ENCODE results near the gene PPP1R12B. TPM values are rescaled to one million over a fixed set of nuclear protein-coding genes. Genes with fewer than 3 reads are reported as not detected.

Gene PPP1R12B
- total RNA-seq, 2 donors from 2014 or later, result 420 to 821 TPM

DNA sequence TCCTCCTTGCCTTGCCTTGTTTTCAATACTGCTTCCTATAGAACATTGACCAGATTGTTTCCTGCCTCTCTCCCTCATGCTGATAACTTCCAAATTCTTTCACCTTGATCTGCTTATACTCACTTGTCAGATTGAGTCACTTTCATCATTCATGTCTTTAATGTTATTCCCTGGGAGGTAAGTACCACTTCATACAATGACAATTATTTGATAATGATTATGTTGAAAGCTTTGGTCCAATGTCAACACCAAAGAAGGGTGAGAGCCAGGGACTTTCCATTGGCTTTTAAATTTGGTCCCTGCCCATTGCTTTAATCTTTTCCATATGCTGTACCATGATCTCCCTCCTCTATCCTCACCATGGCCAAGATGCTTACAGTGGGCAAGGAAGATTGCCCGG lies 224.4 kb downstream of the PPP1R12B start:
- peaks cover 0 to 45% of the 10 kb centered on the region in 2 donors for H3K4me1 ChIP-seq
- H3K36me3 ChIP-seq, result peaks cover 76% of the 10 kb centered on the region
- no peak overlapping the region for H3K27ac ChIP-seq
- no peak for TF ChIP-seq CTCF (IDR thresholded peaks at IDR 0.05)
- no peak for DNase-seq (ENCODE audit: low spot score)
- H3K9me3 ChIP-seq, result no peaks in the 10 kb centered on the region
- H3K4me3 ChIP-seq, result no peak overlapping the region
- no peaks in the 10 kb centered on the region for H3K27me3 ChIP-seq

DNA sequence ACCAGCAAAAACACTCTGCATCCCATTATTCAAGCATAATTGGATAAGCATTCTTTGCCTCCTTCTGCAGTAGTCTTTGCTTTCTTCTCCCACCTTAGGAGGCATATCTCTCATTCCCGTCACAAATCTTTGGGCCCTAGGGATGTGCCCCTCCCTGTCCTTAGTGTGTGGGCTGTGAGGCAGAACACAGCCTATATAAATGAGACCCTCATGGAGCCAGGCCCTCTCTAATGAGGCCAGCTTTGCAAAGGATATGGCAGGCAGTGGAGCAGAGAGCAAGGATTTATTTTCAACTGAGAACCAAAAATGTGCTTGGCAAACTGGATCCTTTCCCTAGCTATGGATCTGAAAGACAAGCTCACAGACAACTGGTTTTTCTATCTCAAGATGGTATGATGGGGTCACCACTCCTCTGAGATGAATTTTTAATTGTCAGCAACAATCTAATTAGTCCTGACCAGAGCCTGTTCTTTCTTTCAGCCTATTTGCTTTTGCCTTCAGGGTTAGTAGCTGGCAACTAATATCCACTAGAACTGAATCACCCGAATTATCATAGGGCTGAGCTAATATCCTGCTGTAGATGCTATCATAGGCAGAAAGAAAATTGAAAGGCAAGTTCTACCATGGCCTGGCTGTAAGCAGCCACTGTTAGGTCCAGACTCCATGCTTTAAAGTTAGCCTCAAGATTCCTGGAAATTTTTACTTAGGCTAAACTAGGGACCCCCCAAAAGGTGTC lies 227.6 kb downstream of the PPP1R12B start:
- no peak for TF ChIP-seq CTCF (IDR thresholded peaks at IDR 0.05)
- DNase-seq (ENCODE audit: low spot score), result no peak
- peak overlapping the region; percentile 32 to 68 for H3K27ac ChIP-seq
- peaks cover 0 to 54% of the 10 kb centered on the region in 2 donors for H3K4me1 ChIP-seq
- H3K9me3 ChIP-seq, result no peaks in the 10 kb centered on the region
- peaks cover 54% of the 10 kb centered on the region for H3K36me3 ChIP-seq
- no peaks in the 10 kb centered on the region for H3K27me3 ChIP-seq
- no peak overlapping the region for H3K4me3 ChIP-seq

GRCh38 chr1:202576816-202577215 lies 228.3 kb downstream of the PPP1R12B start:
- no peaks in the 10 kb centered on the region for H3K9me3 ChIP-seq
- H3K27ac ChIP-seq, result peak overlapping the region; percentile 32 to 68
- no peak overlapping the region for H3K4me3 ChIP-seq
- H3K27me3 ChIP-seq, result no peaks in the 10 kb centered on the region
- H3K36me3 ChIP-seq, result peaks cover 56% of the 10 kb centered on the region
- H3K4me1 ChIP-seq, result peaks cover 0 to 54% of the 10 kb centered on the region in 2 donors
- no peak for TF ChIP-seq CTCF (IDR thresholded peaks at IDR 0.05)
- no peak for DNase-seq (ENCODE audit: low spot score)

- H3K27ac ChIP-seq, result peak overlapping the region in 1 of 2 donors; percentile 68
- no peaks in the 10 kb centered on the region for H3K9me3 ChIP-seq
- peaks cover 56% of the 10 kb centered on the region for H3K36me3 ChIP-seq
- H3K4me1 ChIP-seq, result peaks cover 0 to 54% of the 10 kb centered on the region in 2 donors
- H3K4me3 ChIP-seq, result no peak overlapping the region
- no peak for DNase-seq (ENCODE audit: low spot score)
- H3K27me3 ChIP-seq, result no peaks in the 10 kb centered on the region
- no peak for TF ChIP-seq CTCF (IDR thresholded peaks at IDR 0.05)
These were observed 228.9 kb downstream of the PPP1R12B start for GRCh38 chr1:202577381-202577780.

- Histone ChIP-seq H3K4me1 (peaks cover 0 to 54% of the 10 kb centered on the region in 2 donors), H3K27ac (peak overlapping the region; percentile 42 to 68), H3K36me3 (peaks cover 54% of the 10 kb centered on the region), H3K27me3 (no peaks in the 10 kb centered on the region), H3K4me3 (no peak overlapping the region), H3K9me3 (no peaks in the 10 kb centered on the region)
- no peak for DNase-seq (ENCODE audit: low spot score)
- TF ChIP-seq CTCF (IDR thresholded peaks at IDR 0.05), result no peak
These were observed 229.6 kb downstream of the PPP1R12B start for GRCh38 chr1:202578001-202578504.

All from right atrium auricular region (tissue), 2 donors.